ENCODE measurements around the gene C6orf89. TPM values are rescaled to one million over a fixed set of nuclear protein-coding genes. Genes with fewer than 3 reads are reported as not detected.

C6orf89 gene
- total RNA-seq, 1 donor from 2014 or later: 57.4 TPM

DNA sequence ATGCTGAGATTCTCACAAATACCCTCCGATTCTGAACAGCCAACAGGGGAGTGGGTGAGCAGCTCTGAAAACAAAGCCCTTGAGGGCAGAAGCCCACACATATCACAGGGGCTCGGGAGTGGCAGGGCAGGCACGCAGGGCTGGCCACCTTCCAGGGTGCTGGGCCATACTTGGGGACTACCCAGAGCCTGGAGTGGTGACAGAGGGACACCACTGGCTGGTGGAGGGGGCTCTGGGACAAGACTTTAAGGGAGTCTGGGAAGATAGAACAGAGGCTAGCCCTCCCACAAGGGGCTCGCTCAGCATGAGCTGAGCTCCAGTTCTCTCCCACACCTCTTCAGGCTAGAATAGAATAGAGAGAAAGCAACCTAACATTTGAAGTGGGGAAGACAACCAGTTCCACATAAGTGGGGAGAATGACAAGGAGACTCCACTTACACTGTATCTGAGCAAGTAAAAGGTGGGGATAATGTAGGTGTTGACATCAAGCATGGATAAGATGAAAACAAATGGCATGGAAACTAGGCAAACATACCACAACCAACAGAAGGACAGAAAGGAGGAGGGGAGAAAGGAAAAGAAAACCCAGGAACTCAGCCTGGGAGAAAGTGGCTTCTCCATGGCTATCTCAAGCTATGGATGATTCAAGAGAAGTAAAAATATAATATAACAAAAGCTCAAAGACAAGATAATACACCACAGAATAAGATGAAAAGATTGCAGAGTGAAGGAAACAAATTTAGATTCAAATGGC, 18.1 kb upstream of the C6orf89 start:
- H3K4me3 Mint-ChIP-seq (ENCODE audit: unreplicated experiment): no peak overlapping the region
- H3K4me1 Mint-ChIP-seq (ENCODE audit: low read depth): no peaks in the 10 kb centered on the region
- no peak for DNase-seq (ENCODE audit: low spot score)
- no peaks in the 10 kb centered on the region for H3K9me3 Mint-ChIP-seq (ENCODE audit: low read depth)
- TF ChIP-seq, protein P1, sequence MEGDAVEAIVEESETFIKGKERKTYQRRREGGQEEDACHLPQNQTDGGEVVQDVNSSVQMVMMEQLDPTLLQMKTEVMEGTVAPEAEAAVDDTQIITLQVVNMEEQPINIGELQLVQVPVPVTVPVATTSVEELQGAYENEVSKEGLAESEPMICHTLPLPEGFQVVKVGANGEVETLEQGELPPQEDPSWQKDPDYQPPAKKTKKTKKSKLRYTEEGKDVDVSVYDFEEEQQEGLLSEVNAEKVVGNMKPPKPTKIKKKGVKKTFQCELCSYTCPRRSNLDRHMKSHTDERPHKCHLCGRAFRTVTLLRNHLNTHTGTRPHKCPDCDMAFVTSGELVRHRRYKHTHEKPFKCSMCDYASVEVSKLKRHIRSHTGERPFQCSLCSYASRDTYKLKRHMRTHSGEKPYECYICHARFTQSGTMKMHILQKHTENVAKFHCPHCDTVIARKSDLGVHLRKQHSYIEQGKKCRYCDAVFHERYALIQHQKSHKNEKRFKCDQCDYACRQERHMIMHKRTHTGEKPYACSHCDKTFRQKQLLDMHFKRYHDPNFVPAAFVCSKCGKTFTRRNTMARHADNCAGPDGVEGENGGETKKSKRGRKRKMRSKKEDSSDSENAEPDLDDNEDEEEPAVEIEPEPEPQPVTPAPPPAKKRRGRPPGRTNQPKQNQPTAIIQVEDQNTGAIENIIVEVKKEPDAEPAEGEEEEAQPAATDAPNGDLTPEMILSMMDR (IDR thresholded peaks at IDR 0.05): no peak
- no peaks in the 10 kb centered on the region for H3K27me3 Mint-ChIP-seq (ENCODE audit: low read depth)
- peak overlapping the region; percentile 14 for H3K27ac Mint-ChIP-seq (ENCODE audit: unreplicated experiment)
- H3K36me3 Mint-ChIP-seq (ENCODE audit: low read depth): peaks cover 30% of the 10 kb centered on the region

DNA sequence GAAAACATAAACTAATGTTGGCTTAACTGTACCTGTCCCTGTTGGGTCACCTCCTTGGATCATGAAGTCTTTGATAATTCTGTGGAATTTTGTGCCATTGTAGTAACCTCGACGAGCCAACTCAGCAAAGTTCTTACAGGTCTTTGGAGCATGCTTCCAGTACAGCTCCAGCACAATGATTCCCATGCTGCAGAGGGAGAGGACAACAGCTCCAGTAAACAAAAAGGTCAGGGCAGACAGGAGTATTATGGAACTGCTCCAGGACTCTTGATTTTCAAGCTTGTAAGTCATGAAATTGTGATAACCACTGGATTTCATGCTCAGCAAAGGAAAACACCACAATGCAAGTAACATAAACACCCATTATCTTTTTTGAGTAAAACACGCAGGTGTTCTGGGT, 14.1 kb upstream of the C6orf89 start:
- H3K4me3 Mint-ChIP-seq (ENCODE audit: unreplicated experiment): no peak overlapping the region
- no peak overlapping the region for H3K27ac Mint-ChIP-seq (ENCODE audit: unreplicated experiment)
- no peak for DNase-seq (ENCODE audit: low spot score)
- TF ChIP-seq, protein P1 (IDR thresholded peaks at IDR 0.05): no peak
- H3K4me1 Mint-ChIP-seq (ENCODE audit: low read depth): peaks cover 21% of the 10 kb centered on the region
- H3K27me3 Mint-ChIP-seq (ENCODE audit: low read depth): no peaks in the 10 kb centered on the region
- peaks cover 17% of the 10 kb centered on the region for H3K36me3 Mint-ChIP-seq (ENCODE audit: low read depth)
- H3K9me3 Mint-ChIP-seq (ENCODE audit: low read depth): no peaks in the 10 kb centered on the region

DNA sequence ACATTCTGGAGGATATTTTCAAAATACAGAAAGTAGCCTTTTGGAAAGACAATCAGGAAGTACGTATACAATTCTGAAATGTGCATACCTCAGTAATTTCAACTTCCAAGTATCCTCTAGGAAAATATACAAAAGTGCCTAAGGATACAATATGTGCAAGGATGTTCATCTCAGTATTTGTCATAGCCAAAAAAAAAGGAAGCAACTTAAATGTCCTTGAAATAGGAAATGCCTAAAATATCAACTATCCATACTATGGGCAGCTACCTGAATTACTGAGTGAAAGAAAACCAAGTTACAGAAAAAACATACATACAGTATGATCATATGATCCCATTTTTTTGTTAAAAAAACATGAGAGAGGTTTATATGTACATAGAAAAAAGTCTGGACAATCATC, 12.6 kb upstream of the C6orf89 start:
- H3K27me3 Mint-ChIP-seq (ENCODE audit: low read depth): no peaks in the 10 kb centered on the region
- H3K9me3 Mint-ChIP-seq (ENCODE audit: low read depth): no peaks in the 10 kb centered on the region
- H3K36me3 Mint-ChIP-seq (ENCODE audit: low read depth): peaks cover 12% of the 10 kb centered on the region

DNA sequence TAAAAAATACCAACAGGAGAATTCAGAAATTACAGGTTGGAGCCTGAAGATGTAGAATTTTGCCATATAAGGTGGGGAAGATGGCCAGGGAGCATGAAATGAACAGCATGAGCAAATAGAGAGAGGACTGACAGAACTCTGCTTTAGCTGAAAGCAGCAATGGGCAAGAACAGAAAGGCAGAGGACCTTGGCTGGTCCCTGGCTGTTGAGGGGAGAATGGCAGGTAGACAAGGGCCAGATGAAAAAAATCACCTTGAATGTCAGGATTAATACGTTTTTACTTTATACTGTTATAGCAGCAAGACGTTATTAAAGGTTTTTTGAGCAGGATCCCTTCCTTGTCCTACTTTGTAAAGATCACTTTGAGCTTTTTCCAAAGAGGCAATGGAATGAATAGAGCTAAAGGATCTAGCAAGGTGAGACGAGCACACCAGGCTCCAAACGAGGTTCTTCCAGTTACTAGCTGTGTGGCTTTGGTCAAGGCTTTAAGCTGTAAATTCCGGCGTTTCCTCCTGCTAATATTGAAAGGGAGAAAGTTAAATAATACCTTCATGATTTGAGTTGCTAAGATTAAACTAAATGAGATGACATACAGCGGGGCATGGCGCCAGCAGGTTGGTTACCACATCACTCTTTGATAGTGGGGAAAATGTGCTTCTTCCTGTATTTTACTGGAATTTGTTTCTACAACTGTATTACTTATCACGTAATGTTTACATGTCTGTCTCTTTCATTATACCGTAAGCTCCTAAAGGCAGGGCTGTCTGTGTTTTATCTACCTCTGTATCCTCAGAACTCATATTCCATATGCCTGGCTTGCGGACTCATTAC, 11.9 kb upstream of the C6orf89 start:
- Mint-ChIP-seq H3K4me3 (ENCODE audit: unreplicated experiment) (peak overlapping the region; percentile 98), H3K27me3 (ENCODE audit: low read depth) (no peaks in the 10 kb centered on the region), H3K9me3 (ENCODE audit: low read depth) (no peaks in the 10 kb centered on the region), H3K27ac (ENCODE audit: unreplicated experiment) (peak overlapping the region; percentile 99), H3K4me1 (ENCODE audit: low read depth) (peaks cover 21% of the 10 kb centered on the region), H3K36me3 (ENCODE audit: low read depth) (peaks cover 11% of the 10 kb centered on the region)
- TF ChIP-seq, protein P1 (IDR thresholded peaks at IDR 0.05): peak; percentile 33
- DNase-seq (ENCODE audit: low spot score): no peak

More for the DNA sequence above, 12.6 kb upstream of the C6orf89 start:
- TF ChIP-seq, protein P1 (IDR thresholded peaks at IDR 0.05): no peak
- Mint-ChIP-seq H3K4me1 (ENCODE audit: low read depth) (peaks cover 21% of the 10 kb centered on the region), H3K27ac (ENCODE audit: unreplicated experiment) (no peak overlapping the region), H3K4me3 (ENCODE audit: unreplicated experiment) (peak overlapping the region; percentile 98)
- no peak for DNase-seq (ENCODE audit: low spot score)

DNA sequence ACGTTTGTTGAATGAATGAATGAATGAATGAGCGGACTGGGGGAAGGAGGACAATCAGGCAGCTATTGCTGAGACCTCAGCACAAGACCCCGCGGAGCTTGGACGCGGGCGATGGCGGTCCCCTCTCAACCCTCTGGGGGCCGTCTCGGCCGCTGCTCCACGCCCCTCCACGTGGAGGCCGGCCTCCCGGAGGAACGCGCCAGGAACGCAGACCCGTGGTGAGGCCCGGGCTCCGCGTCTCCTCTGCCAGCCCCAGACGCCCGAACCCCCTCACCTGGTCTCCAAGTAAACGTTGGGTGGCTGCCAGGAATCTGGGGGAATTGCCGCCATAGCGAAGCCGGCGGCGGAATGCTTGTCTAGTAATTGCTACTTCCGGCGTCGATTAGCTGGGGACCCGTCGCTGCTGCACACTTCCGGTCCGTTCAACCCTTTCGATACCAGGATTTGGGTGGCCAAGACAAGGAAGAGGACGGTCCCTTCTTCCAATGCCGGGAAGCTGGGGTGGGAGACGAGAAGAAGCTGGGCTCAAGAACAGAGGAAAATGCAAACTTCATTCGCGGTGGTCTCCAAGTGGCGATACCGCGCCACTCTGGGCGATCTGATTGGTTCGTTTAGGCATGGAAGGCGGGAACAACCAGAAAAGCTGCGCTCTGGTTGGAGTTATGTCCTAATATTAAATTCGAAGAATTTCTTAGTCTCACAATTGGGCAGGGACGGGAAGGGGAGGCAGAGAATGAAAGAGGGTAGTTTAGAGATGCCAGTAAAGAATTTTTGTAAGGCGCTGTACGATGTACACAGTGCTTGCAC, 11.1 kb upstream of the C6orf89 start, which contains the start of gene PPIL1:
PPIL1 (minus strand) TSS at position 361 of the 807 bp plus-strand sequence; CDS start at position 330, 31 bp downstream.
- H3K9me3 Mint-ChIP-seq (ENCODE audit: low read depth): no peaks in the 10 kb centered on the region

More for the DNA sequence above, 11.1 kb upstream of the C6orf89 start, which contains the start of gene PPIL1:
- Mint-ChIP-seq H3K36me3 (ENCODE audit: low read depth) (peaks cover 8% of the 10 kb centered on the region), H3K4me1 (ENCODE audit: low read depth) (peaks cover 21% of the 10 kb centered on the region), H3K27me3 (ENCODE audit: low read depth) (no peaks in the 10 kb centered on the region), H3K4me3 (ENCODE audit: unreplicated experiment) (peak within 1 kb of the TSS; percentile 98), H3K27ac (ENCODE audit: unreplicated experiment) (peak within 1 kb of the TSS; percentile 99)
- TF ChIP-seq, protein P1 (IDR thresholded peaks at IDR 0.05): peak; percentile 29
- no peak for DNase-seq (ENCODE audit: low spot score)
